ENCODE data around the gene PHYH. TPM values are rescaled to one million over a fixed set of nuclear protein-coding genes. Genes with fewer than 3 reads are reported as not detected.

Gene PHYH
- total and polyA plus RNA-seq, 2 of the 4 experiments (the other 2 are of a cell fraction), result 10.9 to 13.4 TPM

- Histone ChIP-seq H3K23ac (ENCODE audit: low read depth, low read length) (no peak overlapping the region), H3K27ac (ENCODE audit: insufficient read depth, low read length) (no peak overlapping the region), H4K20me1 (ENCODE audit: insufficient read depth, low read length) (no peaks in the 10 kb centered on the region), H2AK9ac (replicated peaks; ENCODE audit: low read depth, low read length, poor library complexity) (no peak overlapping the region), H2AFZ (replicated peaks; ENCODE audit: low read length, poor library complexity) (no peak overlapping the region), H3K9ac (ENCODE audit: low read depth, low read length) (no peak overlapping the region), H2BK15ac (ENCODE audit: low read depth, low read length) (no peak overlapping the region), H2BK20ac (ENCODE audit: low read depth, low read length) (no peak overlapping the region), H3K18ac (ENCODE audit: low read depth, low read length) (no peak overlapping the region), H3K56ac (ENCODE audit: extremely low read depth, insufficient read depth, low read length) (no peak overlapping the region), H3K14ac (replicated peaks; ENCODE audit: low read depth, low read length) (no peak overlapping the region), H3K9me1 (ENCODE audit: insufficient read depth, low read length) (peaks cover 4% of the 10 kb centered on the region), H2AK5ac (ENCODE audit: low read depth, low read length) (no peak overlapping the region), H3K36me3 (ENCODE audit: control insufficient read depth, insufficient read depth, low read length) (peaks cover 46% of the 10 kb centered on the region), H4K5ac (ENCODE audit: low read depth, low read length) (no peak overlapping the region), H3K4me1 (ENCODE audit: control insufficient read depth, insufficient read depth, low read length) (peaks cover 2% of the 10 kb centered on the region; the same call in 1 of the 2 replicates), H3K79me1 (ENCODE audit: low read depth in 1 of 2, low read length in 2 of 2) (peaks cover 18 to 45% of the 10 kb centered on the region in 2 experiments), H4K8ac (ENCODE audit: low read depth in 2 of 2, low read length in 2 of 2) (no peak overlapping the region), H3K4me3 (ENCODE audit: insufficient read depth, low read depth, low read length) (no peak overlapping the region), H3K4ac (ENCODE audit: low read depth, low read length) (no peak overlapping the region), H3K4me2 (ENCODE audit: low read depth, low read length) (no peak overlapping the region), H3K27me3 (ENCODE audit: control insufficient read depth, insufficient read depth, low read length) (no peaks in the 10 kb centered on the region), H3K9me3 (ENCODE audit: control insufficient read depth, insufficient read depth, low read length) (no peaks in the 10 kb centered on the region), H2BK5ac (ENCODE audit: low read depth, low read length, poor library complexity, severe bottlenecking) (no peak overlapping the region), H2BK120ac (ENCODE audit: low read depth, low read length) (no peak overlapping the region), H4K91ac (ENCODE audit: insufficient read depth, low read depth, low read length) (no peak overlapping the region)
- CTCF ChIA-PET, result interaction anchor here (0.7 kb wide), 1 partner anchor 210 kb away, joined by 3 read pairs; no protein-coding TSS in a partner anchor
- POLR2A ChIA-PET (ENCODE audit: unreplicated experiment), result no interaction called here
- no peak for ATAC-seq (ENCODE audit: low read depth)
- no TSS peak for BruUV-seq (replicated peaks)
- DNase-seq, result no peak
- TF ChIP-seq SMC3 (IDR thresholded peaks at IDR 0.05; ENCODE audit: low read depth, low read length) (no peak), RAD21 (IDR thresholded peaks at IDR 0.05; ENCODE audit: low read length) (no peak), FOS (IDR thresholded peaks at IDR 0.05; ENCODE audit: low read depth, low read length) (no peak)
- TF ChIP-seq, protein P1, sequence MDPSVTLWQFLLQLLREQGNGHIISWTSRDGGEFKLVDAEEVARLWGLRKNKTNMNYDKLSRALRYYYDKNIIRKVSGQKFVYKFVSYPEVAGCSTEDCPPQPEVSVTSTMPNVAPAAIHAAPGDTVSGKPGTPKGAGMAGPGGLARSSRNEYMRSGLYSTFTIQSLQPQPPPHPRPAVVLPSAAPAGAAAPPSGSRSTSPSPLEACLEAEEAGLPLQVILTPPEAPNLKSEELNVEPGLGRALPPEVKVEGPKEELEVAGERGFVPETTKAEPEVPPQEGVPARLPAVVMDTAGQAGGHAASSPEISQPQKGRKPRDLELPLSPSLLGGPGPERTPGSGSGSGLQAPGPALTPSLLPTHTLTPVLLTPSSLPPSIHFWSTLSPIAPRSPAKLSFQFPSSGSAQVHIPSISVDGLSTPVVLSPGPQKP (IDR thresholded peaks at IDR 0.05; ENCODE audit: borderline replicate concordance, low read depth, low read length), result no peak
- intact Hi-C loops (cut with micrococcal nuclease) (no loop called here), in situ Hi-C loops (cut with MboI; ENCODE audit: low sequenced_read_pairs) (no loop called here), dilution Hi-C loops (cut with HindIII; ENCODE audit: low sequenced_read_pairs, unreplicated experiment) (no loop called here)
- WGBS, 2 experiments (ENCODE audit: extremely low coverage in 2 of 2, insufficient read length in 1 of 2), result no CpG with 5 or more reads among the region's 2 CpGs
Measured at GRCh38 chr10:13334556-13334955, 34.7 kb upstream of the PHYH start.
